GM18868 (cell line): ENCODE data around the gene STARD8.
A peak's percentile ranks its signal among the peaks of the same experiment; 100 is the strongest.
"Not testable (repeated sequence)": the region's sequence is repeated elsewhere in the genome, so short reads cannot be mapped to it uniquely, and the experiment has no call there.

Experiments used
- ATAC-seq: cut with Tn5 transposase; IDR thresholded peaks from one replicate; pipeline ENCODE4 v1.9.1; 2021; ENCODE audit warnings: mild to moderate bottlenecking, moderate library complexity; ENCODE audit not compliant: unreplicated experiment

The STARD8 gene

GRCh38 chrX:68717663-68718442, 70.4 kb downstream of the STARD8 start:
- ATAC-seq: no peak

DNA sequence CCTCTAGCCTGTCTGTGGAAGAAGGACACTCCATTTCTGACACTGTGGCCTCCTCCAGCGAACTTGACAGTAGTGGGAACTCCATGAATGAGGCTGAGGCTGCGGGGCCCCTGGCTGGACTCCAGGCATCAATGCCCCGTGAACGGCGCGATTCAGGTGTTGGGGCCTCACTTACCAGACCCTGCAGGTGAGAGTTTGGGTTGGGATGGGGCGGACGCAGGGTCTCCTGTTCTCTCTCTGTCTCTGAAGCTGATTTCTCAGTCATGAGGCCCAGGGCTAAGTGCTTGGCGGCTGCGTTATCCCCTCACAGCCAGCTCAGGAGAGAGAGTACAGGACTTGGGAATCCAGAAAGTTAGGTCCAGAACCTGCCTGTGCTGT, 71.0 kb downstream of the STARD8 start:
- ATAC-seq: no peak

- no peak for ATAC-seq
These were observed 71.9 kb downstream of the STARD8 start for GRCh38 chrX:68719181-68719903.

DNA sequence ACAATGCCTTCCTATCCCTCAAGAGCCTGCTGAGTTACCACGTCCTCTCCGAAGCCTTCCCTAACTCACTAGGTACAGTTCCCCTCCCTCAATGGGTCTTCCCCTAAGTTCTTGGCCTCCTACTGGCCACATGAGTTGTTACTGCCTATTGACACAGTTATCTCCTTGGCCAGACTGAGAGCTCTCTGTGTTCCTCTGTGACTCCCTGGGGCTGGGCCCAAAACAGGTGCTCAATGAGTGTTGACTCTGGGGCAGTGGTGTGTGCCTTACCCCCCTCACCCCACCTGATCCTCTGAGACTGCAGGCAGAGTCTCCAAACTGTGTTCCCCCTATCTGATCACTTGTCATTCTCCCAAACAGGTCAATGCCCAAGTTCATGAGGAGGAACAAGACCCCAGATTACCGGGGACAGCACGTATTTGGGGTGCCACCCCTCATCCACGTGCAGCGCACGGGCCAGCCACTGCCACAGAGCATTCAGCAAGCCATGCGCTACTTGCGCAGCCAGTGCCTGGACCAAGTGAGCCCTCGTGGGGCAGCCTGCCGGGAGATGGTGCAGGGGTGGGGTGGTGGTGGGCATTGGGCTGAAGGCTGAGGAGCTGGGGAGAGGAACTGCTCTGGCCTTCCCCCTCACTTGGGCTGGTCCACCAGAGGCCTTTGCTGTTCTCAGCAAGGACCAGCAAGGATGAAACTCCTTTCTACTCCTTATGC, 72.6 kb downstream of the STARD8 start:
- no peak for ATAC-seq

- no peak for ATAC-seq
These were observed 73.4 kb downstream of the STARD8 start for GRCh38 chrX:68720851-68721250.

DNA sequence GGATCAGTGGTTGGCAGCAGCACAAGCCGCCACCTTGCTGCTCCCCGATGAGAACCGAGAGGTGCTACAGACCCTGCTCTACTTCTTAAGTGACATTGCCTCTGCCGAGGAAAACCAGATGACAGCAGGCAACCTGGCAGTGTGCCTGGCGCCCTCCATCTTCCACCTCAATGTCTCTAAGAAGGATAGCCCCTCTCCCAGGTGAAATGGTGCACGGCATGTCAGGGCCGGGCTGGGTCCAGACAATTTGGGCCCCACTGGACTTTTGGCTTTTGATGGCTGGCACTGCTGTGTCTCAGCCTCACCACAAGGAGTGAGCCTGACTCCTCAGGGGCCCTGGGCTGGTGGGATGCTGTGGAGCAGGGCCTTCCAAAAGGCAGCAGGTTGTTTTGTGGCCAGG, 74.1 kb downstream of the STARD8 start:
- ATAC-seq: no peak

DNA sequence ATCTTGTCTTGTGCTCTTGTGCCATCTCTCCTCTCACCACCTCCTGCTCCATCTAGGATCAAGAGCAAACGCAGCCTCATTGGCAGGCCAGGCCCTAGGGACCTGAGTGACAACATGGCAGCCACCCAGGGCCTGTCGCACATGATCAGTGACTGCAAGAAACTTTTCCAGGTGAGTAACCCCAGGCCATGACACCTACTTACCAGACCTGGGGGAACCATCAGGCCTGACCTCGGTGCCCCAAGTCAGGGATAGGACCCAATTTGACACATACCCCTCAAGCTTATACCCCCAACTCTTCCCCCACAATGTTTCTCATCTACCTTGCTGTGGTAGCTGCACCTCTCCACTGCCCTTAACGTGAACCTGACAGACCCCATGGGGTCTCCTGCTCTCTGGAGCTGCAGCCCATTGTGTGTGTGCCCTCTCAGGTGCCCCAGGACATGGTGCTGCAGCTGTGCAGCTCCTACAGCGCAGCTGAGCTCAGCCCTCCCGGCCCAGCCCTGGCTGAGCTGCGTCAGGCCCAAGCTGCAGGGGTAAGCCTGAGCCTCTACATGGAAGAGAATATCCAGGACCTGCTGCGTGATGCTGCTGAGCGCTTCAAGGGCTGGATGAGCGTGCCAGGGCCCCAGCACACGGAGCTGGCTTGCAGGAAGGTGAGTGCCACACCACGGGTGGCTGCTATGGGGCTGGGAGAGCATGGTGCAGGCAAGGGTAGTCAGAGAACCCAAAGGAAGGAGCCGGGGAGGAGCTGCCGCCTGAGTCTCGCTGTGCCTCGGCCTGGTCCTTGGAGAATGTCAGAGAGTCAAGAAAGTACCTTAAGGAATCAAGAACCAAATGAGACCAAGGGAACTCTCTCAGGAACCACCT, 74.8 kb downstream of the STARD8 start:
- no peak for ATAC-seq

DNA sequence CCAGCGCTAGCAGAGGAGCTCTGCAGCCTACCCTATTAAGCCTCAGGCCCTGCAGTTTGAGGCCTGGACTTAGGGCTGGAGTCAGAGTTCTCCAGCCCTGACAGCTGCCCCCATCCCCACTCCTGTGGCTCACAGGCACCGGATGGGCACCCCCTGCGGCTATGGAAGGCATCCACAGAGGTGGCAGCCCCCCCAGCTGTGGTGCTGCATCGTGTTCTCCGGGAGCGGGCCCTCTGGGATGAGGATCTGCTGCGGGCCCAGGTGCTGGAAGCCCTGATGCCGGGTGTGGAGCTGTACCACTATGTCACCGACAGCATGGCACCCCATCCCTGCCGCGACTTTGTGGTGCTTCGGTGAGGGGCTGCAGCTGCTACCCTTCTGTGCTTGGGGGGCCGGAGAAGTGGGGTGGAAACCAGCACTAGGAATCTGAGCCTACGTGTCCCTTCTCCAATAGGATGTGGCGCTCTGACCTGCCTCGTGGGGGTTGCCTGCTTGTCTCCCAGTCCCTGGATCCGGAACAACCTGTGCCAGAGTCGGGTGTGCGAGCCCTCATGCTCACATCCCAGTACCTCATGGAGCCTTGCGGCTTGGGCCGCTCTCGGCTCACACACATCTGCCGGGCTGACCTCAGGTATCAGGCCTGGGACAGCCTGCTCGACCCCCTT, 76.2 kb downstream of the STARD8 start:
- ATAC-seq: no peak

DNA sequence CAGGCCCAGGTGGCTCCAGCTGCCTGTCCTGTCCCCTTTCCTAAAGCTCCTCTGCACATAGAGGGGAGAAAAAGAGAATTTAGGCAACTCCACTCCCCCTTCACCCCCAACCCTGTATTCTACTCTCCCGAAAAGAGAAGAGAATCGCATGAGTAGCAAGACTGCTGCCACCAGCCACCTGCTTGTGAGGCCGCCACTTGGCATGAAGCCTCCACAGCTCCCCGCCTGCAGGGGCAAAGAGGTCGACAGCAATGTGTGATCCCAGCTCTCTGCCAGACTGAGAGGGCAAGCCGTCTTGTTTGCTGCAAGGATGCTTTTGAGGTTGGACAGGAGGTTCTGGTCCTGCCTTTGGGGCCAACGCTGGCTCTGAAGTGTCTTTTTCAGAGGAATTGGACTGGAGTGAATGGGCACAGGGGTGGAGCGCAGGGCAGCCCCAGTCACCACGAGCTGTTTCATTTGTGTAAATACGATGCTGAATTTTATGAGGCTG, 77.1 kb downstream of the STARD8 start:
- no peak for ATAC-seq

DNA sequence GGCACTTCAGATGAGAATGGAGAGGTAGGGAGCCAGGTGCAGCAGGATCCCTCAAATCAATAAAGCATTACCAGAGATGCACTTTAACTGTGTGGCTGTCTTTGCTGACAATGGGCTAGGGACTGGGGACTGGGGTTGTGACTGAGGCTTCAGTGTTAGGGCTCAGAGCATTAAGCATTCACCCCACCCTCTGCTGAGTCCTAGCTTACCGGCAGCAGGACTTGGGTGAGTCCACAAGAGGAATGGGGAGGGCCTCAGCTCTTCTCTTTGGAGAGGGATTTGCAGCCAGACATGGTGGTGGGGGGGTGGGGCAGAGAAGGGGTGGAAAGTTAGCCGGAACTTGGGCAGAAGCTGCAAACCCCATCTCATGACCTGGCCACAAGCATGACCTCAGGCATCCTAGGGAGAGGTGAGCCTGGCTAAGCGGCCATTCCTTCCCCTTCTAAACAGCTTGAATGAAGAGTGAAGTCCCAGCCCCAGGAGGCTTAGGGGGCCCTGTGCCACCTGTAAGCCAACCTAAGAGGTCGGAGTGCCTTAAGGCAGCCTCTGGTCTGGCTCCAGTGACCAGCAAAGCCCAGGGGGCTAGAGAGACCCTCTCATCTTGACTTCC, 78.4 kb downstream of the STARD8 start:
- no peak for ATAC-seq

DNA sequence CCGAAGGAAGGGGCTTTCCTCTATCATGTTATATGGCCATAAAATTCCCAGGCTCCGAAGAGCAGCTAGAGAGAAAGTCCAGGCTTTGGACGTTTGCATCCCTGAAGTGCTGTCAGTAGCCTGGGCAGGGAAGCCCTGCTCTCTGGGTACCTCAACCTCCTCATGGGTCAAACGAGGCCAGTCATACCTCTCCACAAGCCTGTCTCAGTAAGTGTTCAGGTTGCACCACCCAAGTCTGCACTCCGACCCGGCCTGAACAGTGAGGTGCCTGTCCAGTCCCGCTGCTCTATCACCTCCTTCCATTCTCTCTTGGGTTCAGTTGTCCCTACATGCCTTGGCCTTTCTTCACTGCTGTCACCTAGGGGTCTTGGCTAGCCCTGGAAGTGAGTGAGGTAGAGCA, 78.9 kb downstream of the STARD8 start:
- ATAC-seq: no peak

- ATAC-seq: no peak
These were observed 80.2 kb downstream of the STARD8 start for GRCh38 chrX:68727696-68728095.

DNA sequence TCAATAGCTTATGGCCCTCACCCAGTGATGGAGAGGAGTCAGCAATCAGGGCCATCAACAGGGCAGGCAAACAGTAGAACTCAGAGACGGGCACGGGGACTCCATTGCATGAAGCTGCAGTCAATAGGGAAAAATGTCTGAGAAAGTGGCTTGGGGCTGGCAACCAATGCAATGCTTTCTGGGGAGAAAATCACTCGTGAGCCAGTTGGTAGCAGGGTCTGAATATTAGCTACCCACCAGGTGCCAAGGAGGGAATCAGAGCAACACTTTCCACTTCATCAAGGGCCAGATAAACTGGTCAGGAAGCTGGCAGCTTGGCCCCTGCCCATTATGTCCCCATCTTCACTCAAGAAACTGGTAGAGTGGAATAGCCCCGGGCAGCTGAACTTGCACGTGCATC, 80.7 kb downstream of the STARD8 start:
- no peak for ATAC-seq

DNA sequence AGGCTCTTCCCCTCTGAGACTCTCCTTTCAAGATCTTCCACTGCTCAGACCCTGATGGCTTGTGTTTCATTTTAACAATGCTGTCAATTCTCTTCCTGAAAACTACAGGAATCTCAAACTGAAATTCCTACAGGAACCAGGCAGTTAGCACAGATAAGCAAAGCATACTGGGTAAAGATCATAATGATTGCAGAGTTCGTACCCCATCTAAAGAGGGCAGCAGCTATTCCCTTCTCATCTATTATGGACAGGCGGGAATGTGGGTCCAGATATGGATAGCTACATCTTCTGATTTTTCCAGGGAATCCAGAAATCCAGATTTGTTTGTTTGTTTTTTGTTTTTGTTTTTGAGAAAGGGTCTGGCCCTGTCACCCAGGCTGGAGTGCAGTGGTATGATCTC, 83.8 kb downstream of the STARD8 start:
- ATAC-seq: no peak

DNA sequence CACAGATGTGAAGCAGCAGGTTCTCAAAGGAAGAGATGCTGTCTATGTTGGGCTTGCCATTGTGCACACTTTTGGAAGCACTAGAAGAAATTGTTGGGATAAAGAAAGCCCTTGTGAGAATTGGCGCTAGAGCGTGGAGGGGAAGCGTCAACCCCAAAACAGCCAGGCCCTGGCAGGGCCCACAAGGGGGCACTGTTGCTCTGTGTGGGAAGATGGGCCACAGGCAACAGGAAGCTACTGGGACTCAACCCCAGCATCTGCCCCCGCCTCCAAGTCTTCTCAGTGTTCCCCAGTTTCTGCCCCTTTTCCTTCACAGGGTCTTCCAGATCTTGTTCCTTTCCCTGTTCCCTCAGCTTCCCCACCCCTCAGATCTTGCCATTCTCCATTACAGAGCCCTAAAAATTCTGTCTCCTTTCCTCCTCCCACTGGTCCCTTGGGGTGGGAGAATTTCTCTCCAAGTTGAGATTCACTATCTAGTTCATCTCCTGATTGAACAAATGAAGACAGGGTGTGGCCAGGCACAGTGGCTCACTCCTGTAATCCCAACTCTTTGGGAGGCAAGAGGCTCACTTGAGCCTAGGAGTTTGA, 85.5 kb downstream of the STARD8 start:
- ATAC-seq: peak; percentile 85

DNA sequence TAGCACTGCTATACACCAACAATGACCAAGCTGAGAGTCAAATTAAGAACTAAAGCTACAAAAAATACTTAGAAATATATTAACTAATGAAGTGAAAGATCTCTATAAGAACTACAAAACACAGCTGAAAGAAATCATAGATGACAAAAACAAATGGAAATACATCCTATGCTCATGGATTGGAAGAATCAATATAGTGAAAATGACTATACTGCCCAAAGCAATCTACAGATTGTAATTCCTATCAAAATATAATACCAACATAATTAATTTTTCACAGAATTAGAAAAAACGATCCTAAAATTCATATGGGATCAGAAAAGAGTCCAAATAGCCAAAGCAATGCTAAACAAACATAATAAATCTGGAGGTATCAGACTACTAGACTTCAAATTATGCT, 87.8 kb downstream of the STARD8 start:
- ATAC-seq: no peak

- not testable (repeated sequence) for ATAC-seq
These were observed 94.4 kb downstream of the STARD8 start for GRCh38 chrX:68741864-68742263.

DNA sequence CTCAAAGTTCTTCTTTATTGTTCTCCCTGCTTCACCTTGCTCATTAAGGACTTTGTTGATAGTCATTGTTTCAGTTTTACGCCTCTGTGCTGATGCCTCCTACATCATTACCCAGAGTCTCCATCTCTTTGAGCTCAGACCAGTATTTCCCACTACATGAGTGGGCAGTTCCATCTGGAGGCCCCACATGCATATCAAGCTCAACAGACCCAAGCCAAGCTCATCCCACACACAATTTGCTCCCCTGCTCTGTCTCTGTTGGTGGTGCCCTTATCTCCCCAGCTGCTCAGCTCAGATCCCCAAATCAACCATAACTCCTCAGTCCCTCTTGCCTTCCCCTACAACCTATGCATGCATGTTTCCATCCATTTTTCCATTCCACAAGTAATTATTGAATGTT, 96.3 kb downstream of the STARD8 start:
- ATAC-seq: no peak

- ATAC-seq: no peak
These were observed 99.5 kb downstream of the STARD8 start for GRCh38 chrX:68746988-68747387.
